ENCODE measurements around the gene ARCN1. TPM values are rescaled to one million over a fixed set of nuclear protein-coding genes. Genes with fewer than 3 reads are reported as not detected.
A peak's percentile ranks its signal among the peaks of the same experiment; 100 is the strongest.
"Not testable (repeated sequence)": the region's sequence is repeated elsewhere in the genome, so short reads cannot be mapped to it uniquely, and the experiment has no call there.

The ARCN1 gene
- polyA plus RNA-seq, 4 donors = 79.7 to 143 (median 114) TPM

DNA sequence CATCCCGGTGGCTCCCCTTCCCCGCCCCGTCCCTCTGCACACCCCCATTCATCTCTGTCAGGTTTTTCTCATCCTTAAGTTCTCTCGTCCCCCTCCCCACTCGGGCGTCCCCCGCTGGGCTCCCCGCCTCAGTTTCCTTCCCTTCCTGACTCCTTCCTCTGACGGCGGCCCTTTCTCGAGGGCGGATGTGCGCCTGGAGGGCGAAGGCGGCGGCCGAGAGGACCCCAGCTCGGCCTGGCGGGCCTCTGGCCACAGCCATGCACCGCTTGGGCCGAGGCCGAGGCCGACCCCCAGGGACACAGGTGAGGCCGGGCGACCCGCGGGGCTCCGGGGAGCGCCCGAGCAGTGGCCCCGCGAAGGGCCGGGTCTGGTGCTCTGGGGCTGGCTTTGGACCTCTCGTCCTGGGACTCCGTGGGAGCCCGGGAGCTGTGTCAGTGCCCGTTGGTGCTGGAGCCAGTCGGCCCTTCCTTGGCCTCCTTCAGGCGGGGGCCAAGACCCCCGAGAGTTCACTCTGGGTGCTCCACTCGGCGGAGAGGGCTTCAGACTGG, 38.1 kb downstream of the ARCN1 start:
- Histone ChIP-seq H3K4me1 (ENCODE audit: control insufficient read depth in 3 of 3, insufficient read depth in 2 of 3, low read depth in 1 of 3, low read length in 2 of 3) (peaks cover 0 to 26% (median 6%) of the 10 kb centered on the region in 3 donors), H3K27ac (ENCODE audit: low read depth in 1 of 3, low read length in 2 of 3) (peak overlapping the region in 1 of 3 donors; percentile 65), H3K27me3 (ENCODE audit: control insufficient read depth in 3 of 3, insufficient read depth in 3 of 3, low read length in 3 of 3) (peaks cover 0 to 66% (median 5%) of the 10 kb centered on the region in 3 donors), H3K4me3 (ENCODE audit: low read depth in 1 of 3, low read length in 3 of 3) (peak overlapping the region; percentile 14 to 48 (median 38)), H3K36me3 (ENCODE audit: control insufficient read depth in 3 of 3, insufficient read depth in 2 of 3, low read depth in 1 of 3, low read length in 3 of 3) (peaks cover 0 to 14% (median 0%) of the 10 kb centered on the region in 3 donors), H3K9me3 (ENCODE audit: control insufficient read depth in 2 of 2, insufficient read depth in 1 of 2, low read depth in 1 of 2, low read length in 1 of 2) (no peaks in the 10 kb centered on the region)
- 3 to 7% (median 6%) methylated on average over 25 to 42 of the region's 42 CpGs for WGBS, 3 donors
- no peak for FAIRE-seq
- DNase-seq = peak in 1 of 2 donors; percentile 35

DNA sequence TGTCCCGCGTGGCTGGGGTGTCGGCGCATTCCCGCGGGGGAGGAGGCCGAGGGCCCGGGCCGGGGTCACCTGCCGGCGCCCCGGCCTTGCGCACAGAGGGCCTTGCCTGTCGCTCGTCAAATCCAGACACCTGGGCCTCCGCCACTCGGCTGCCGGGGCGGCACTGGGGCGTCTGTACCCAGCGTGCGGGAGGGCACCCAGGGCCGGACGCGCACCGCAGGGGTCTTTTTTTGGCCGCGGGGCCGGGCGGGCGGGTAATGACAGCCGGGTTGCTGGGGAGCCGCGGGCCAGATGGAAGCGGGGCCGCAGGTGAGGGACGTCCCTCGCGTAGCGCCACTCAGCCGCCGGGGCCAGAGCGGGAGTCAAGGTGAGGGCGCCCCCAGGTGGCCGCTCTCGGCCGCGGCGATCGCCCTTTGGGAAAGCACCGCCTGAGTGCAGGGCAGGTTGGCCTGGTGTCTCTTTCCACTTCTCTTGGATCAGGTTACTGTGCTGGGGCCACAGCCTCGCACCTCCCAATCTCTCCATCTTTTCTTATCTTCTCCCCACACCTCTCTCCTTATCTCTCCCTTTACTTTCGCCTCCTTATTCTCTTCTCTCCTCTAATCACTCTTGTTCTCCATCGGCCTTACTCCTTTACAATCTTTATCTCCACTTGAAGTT, 38.7 kb downstream of the ARCN1 start:
- no peak for FAIRE-seq
- peaks cover 0 to 66% (median 5%) of the 10 kb centered on the region in 3 donors for H3K27me3 ChIP-seq (ENCODE audit: control insufficient read depth in 3 of 3, insufficient read depth in 3 of 3, low read length in 3 of 3)
- H3K36me3 ChIP-seq (ENCODE audit: control insufficient read depth in 3 of 3, insufficient read depth in 2 of 3, low read depth in 1 of 3, low read length in 3 of 3) = peaks cover 0 to 19% (median 0%) of the 10 kb centered on the region in 3 donors
- no peaks in the 10 kb centered on the region for H3K9me3 ChIP-seq (ENCODE audit: control insufficient read depth in 2 of 2, insufficient read depth in 1 of 2, low read depth in 1 of 2, low read length in 1 of 2)
- H3K27ac ChIP-seq (ENCODE audit: low read depth in 1 of 3, low read length in 2 of 3) = peak overlapping the region in 1 of 3 donors; percentile 65
- H3K4me1 ChIP-seq (ENCODE audit: control insufficient read depth in 3 of 3, insufficient read depth in 2 of 3, low read depth in 1 of 3, low read length in 2 of 3) = peaks cover 0 to 23% (median 6%) of the 10 kb centered on the region in 3 donors
- peak overlapping the region; percentile 11 to 48 (median 38) for H3K4me3 ChIP-seq (ENCODE audit: low read depth in 1 of 3, low read length in 3 of 3)
- DNase-seq = peak; percentile 71 to 90
- WGBS, 3 donors = 1 to 4% (median 4%) methylated on average over 18 to 54 of the region's 54 CpGs

DNA sequence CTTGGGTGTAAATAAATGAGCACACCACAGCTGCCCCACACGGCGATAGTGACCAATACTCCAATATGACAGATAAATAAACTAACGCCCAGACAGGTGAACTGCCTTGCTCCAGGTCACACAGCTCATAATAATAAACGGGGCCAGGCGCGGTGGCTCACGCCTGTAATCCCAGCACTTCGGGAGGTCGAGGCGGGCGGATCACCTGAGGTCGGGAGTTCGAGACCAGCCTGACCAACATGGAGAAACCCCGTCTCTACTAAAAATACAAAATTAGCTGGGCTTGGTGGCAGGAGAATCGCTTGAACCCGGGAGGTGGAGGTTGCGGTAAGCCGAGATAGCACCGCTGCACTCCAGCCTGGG, 39.2 kb downstream of the ARCN1 start:
- H3K4me3 ChIP-seq (ENCODE audit: low read depth in 1 of 3, low read length in 3 of 3); H3K9me3 ChIP-seq (ENCODE audit: control insufficient read depth in 2 of 2, insufficient read depth in 1 of 2, low read depth in 1 of 2, low read length in 1 of 2); H3K27ac ChIP-seq (ENCODE audit: low read depth in 1 of 3, low read length in 2 of 3); FAIRE-seq; DNase-seq: not testable (repeated sequence)
- peaks cover 0 to 24% (median 0%) of the 10 kb centered on the region in 3 donors for H3K36me3 ChIP-seq (ENCODE audit: control insufficient read depth in 3 of 3, insufficient read depth in 2 of 3, low read depth in 1 of 3, low read length in 3 of 3)
- H3K27me3 ChIP-seq (ENCODE audit: control insufficient read depth in 3 of 3, insufficient read depth in 3 of 3, low read length in 3 of 3) = peaks cover 0 to 66% (median 5%) of the 10 kb centered on the region in 3 donors
- WGBS, 3 donors = 47 to 74% (median 59%) methylated on average over 17 to 19 of the region's 19 CpGs
- peaks cover 0 to 23% (median 6%) of the 10 kb centered on the region in 3 donors for H3K4me1 ChIP-seq (ENCODE audit: control insufficient read depth in 3 of 3, insufficient read depth in 2 of 3, low read depth in 1 of 3, low read length in 2 of 3)

DNA sequence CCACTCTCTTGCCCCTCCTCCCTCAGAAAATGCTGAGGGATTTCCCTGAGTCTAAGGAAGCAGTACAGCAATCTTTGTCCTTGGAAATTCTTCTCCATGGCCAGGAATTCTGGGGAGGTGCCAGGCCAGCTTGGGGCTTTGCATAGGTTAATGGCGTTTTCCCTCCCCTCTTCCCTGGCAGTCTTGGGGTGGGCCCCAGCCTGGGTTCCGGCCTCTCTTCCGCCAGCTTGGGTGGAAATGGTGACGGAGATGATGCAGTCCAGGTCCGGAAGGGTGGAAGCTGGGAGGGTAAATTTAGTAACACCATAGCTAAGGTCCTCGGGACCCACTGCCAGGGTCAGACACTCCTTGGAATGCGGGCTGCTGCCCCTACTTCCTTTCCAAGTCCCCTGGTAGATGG, 40.2 kb downstream of the ARCN1 start:
- Histone ChIP-seq H3K36me3 (ENCODE audit: control insufficient read depth in 3 of 3, insufficient read depth in 2 of 3, low read depth in 1 of 3, low read length in 3 of 3) (peaks cover 0 to 29% (median 0%) of the 10 kb centered on the region in 3 donors), H3K4me1 (ENCODE audit: control insufficient read depth in 3 of 3, insufficient read depth in 2 of 3, low read depth in 1 of 3, low read length in 2 of 3) (peaks cover 0 to 23% (median 6%) of the 10 kb centered on the region in 3 donors), H3K4me3 (ENCODE audit: low read depth in 1 of 3, low read length in 3 of 3) (no peak overlapping the region), H3K27me3 (ENCODE audit: control insufficient read depth in 3 of 3, insufficient read depth in 3 of 3, low read length in 3 of 3) (peaks cover 0 to 63% (median 5%) of the 10 kb centered on the region in 3 donors), H3K27ac (ENCODE audit: low read depth in 1 of 3, low read length in 2 of 3) (peak overlapping the region in 1 of 3 donors; percentile 65), H3K9me3 (ENCODE audit: control insufficient read depth in 2 of 2, insufficient read depth in 1 of 2, low read depth in 1 of 2, low read length in 1 of 2) (no peaks in the 10 kb centered on the region)
- no peak for DNase-seq
- WGBS, 3 donors = 59 to 73% (median 70%) methylated on average over 7 of the region's 7 CpGs
- FAIRE-seq = no peak

DNA sequence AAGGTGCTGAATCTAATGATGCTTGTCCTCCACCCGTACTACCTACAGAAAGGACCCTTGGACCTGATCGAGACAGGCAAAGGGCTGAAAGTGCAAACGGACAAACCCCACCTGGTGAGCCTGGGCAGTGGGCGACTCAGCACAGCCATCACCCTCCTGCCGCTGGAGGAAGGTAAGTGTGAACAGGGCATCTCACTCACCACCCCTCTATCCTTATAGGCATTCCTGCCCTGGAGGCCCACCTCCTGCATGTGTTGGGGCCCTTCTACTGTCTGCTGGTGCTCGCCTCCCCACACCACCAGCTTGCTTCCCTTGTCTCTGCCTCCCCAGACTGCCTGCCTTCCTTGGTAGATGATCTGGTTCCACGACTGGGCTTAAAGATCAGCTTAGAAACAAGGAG, 42.3 kb downstream of the ARCN1 start:
- H3K4me1 ChIP-seq (ENCODE audit: control insufficient read depth in 3 of 3, insufficient read depth in 2 of 3, low read depth in 1 of 3, low read length in 2 of 3) = peaks cover 0 to 30% (median 6%) of the 10 kb centered on the region in 3 donors
- peaks cover 0 to 42% (median 5%) of the 10 kb centered on the region in 3 donors for H3K27me3 ChIP-seq (ENCODE audit: control insufficient read depth in 3 of 3, insufficient read depth in 3 of 3, low read length in 3 of 3)
- H3K36me3 ChIP-seq (ENCODE audit: control insufficient read depth in 3 of 3, insufficient read depth in 2 of 3, low read depth in 1 of 3, low read length in 3 of 3) = peaks cover 0 to 32% (median 0%) of the 10 kb centered on the region in 3 donors
- FAIRE-seq (no peak), DNase-seq (no peak)
- 74 to 81% (median 77%) methylated on average over 7 of the region's 7 CpGs for WGBS, 3 donors
- H3K27ac ChIP-seq (ENCODE audit: low read depth in 1 of 3, low read length in 2 of 3) = no peak overlapping the region
- no peaks in the 10 kb centered on the region for H3K9me3 ChIP-seq (ENCODE audit: control insufficient read depth in 2 of 2, insufficient read depth in 1 of 2, low read depth in 1 of 2, low read length in 1 of 2)
- H3K4me3 ChIP-seq (ENCODE audit: low read depth in 1 of 3, low read length in 3 of 3) = no peak overlapping the region

DNA sequence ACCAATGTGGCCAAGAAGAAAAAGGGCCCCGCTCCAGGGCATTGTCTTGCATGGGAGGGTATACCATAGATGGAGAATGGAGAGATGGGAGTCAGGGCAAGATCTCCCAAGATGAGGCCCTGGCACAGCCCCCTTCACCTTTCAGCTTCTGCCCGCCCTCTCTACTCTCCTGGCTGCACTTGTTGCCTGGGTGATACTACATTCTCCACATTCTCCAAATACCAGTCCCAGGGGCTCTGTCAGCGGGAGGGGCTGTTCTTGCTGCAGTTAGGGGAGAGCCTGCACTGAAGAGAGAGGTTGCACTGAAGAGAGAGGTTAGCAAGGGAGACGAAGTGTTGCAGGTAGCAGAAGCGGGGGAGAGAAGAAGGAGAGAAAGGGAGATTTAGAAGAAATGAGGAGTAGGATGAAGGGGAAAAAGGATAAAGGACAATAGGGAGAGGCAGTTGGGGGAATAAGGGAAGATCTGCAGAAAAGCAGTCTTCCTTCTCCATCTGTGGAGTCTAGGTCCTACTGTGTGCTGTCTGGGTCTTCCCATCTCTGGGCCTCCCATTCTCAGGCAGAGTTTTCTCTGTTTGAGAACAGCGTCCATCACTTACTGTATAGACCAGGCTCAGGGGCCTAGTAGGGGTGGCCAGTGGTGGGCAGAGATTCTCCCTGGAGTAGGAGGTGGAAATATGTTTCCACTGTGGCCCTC, 43.2 kb downstream of the ARCN1 start:
- 87 to 95% (median 94%) methylated on average over 6 of the region's 6 CpGs for WGBS, 3 donors
- Histone ChIP-seq H3K9me3 (ENCODE audit: control insufficient read depth in 2 of 2, insufficient read depth in 1 of 2, low read depth in 1 of 2, low read length in 1 of 2) (no peaks in the 10 kb centered on the region), H3K4me3 (ENCODE audit: low read depth in 1 of 3, low read length in 3 of 3) (no peak overlapping the region), H3K27me3 (ENCODE audit: control insufficient read depth in 3 of 3, insufficient read depth in 3 of 3, low read length in 3 of 3) (peaks cover 0 to 33% (median 5%) of the 10 kb centered on the region in 3 donors), H3K4me1 (ENCODE audit: control insufficient read depth in 3 of 3, insufficient read depth in 2 of 3, low read depth in 1 of 3, low read length in 2 of 3) (peaks cover 0 to 23% (median 0%) of the 10 kb centered on the region in 3 donors), H3K27ac (ENCODE audit: low read depth in 1 of 3, low read length in 2 of 3) (no peak overlapping the region), H3K36me3 (ENCODE audit: control insufficient read depth in 3 of 3, insufficient read depth in 2 of 3, low read depth in 1 of 3, low read length in 3 of 3) (peaks cover 0 to 32% (median 0%) of the 10 kb centered on the region in 3 donors)
- DNase-seq (no peak), FAIRE-seq (no peak)

DNA sequence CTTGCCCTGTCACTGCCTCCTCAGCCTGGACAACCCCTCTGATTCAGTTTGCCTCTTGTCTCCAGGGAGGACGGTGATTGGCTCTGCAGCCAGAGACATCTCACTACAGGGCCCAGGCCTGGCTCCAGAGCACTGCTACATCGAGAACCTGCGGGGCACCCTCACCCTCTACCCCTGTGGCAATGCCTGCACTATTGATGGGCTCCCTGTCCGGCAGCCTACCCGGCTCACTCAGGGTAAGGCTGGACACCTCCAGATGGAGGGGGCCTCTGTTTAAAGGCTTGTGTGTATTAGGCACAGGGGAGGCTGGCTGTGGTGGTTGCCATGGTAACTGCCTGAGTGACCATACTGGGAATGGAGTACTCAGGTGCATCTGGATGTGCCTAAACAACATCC, 43.8 kb downstream of the ARCN1 start:
- peaks cover 0 to 30% (median 5%) of the 10 kb centered on the region in 3 donors for H3K27me3 ChIP-seq (ENCODE audit: control insufficient read depth in 3 of 3, insufficient read depth in 3 of 3, low read length in 3 of 3)
- H3K4me3 ChIP-seq (ENCODE audit: low read depth in 1 of 3, low read length in 3 of 3) = no peak overlapping the region

More for the DNA sequence above, 43.8 kb downstream of the ARCN1 start:
- DNase-seq (no peak), FAIRE-seq (no peak)
- Histone ChIP-seq H3K9me3 (ENCODE audit: control insufficient read depth in 2 of 2, insufficient read depth in 1 of 2, low read depth in 1 of 2, low read length in 1 of 2) (no peaks in the 10 kb centered on the region), H3K4me1 (ENCODE audit: control insufficient read depth in 3 of 3, insufficient read depth in 2 of 3, low read depth in 1 of 3, low read length in 2 of 3) (peaks cover 2 to 29% (median 4%) of the 10 kb centered on the region in 3 donors), H3K36me3 (ENCODE audit: control insufficient read depth in 3 of 3, insufficient read depth in 2 of 3, low read depth in 1 of 3, low read length in 3 of 3) (peaks cover 0 to 32% (median 0%) of the 10 kb centered on the region in 3 donors), H3K27ac (ENCODE audit: low read depth in 1 of 3, low read length in 2 of 3) (no peak overlapping the region)
- WGBS, 3 donors = 90 to 100% (median 92%) methylated on average over 3 to 5 of the region's 5 CpGs
